IMR-90 (cell line): ENCODE results near the gene TP53TG5. TPM values are rescaled to one million over a fixed set of nuclear protein-coding genes. Genes with fewer than 3 reads are reported as not detected.

Experiments
- ATAC-seq: fragments of 200-7000 bp; cut with Tn5 transposase; 2 replicates; pipeline ENCODE4 v1.9.1; 2020; ENCODE audit warnings: low read depth, mild to moderate bottlenecking, moderate library complexity
- BruUV-seq: library from RNA; stranded (reverse); fragments of 400-500 nt; replicated peaks from 2 replicates; lab custom pipeline; 2021; lab: Mats Ljungman, UMichigan
- CTCF ChIA-PET: fragments of 300-600 bp; formaldehyde crosslinking; extraction: SDS; loops from one replicate; lab custom pipeline; 2021; ENCODE audit warnings: antibody characterized with exemption; lab: Yijun Ruan, JAX
- POLR2A ChIA-PET: fragments of 300-600 bp; sonication (Branson Sonifier 250); formaldehyde crosslinking; loops from one replicate; lab custom pipeline; 2022; ENCODE audit warnings: antibody characterized with exemption; ENCODE audit not compliant: unreplicated experiment; lab: Charles Lee
- DNase-seq: peaks from one replicate; pipeline ENCODE4 v3.0.0; 2013
- H2AFZ ChIP-seq: replicated peaks from 2 replicates; pipeline ENCODE3; 2013; ENCODE audit warnings: low read length, mild to moderate bottlenecking; ENCODE audit not compliant: poor library complexity
- H2AK5ac ChIP-seq: 2 replicates; pipeline ENCODE4 v1.6.1; 2013; ENCODE audit warnings: low read depth, low read length, inconsistent platforms
- H2AK9ac ChIP-seq: replicated peaks from 2 replicates; pipeline ENCODE3; 2013; ENCODE audit warnings: mild to moderate bottlenecking, low read depth, low read length, moderate library complexity; ENCODE audit not compliant: poor library complexity
- H2BK120ac ChIP-seq: 2 replicates; pipeline ENCODE4 v1.6.1; 2013; ENCODE audit warnings: low read depth, low read length, inconsistent platforms
- H2BK15ac ChIP-seq: 3 replicates; pipeline ENCODE4 v1.6.1; 2013; ENCODE audit warnings: low read depth, low read length, inconsistent platforms
- H2BK20ac ChIP-seq: 2 replicates; pipeline ENCODE4 v1.6.1; 2013; ENCODE audit warnings: low read depth, mild to moderate bottlenecking, inconsistent platforms, low read length, moderate library complexity
- H2BK5ac ChIP-seq: 2 replicates; pipeline ENCODE4 v1.6.1; 2013; ENCODE audit warnings: mild to moderate bottlenecking, low read depth, low read length, inconsistent platforms; ENCODE audit not compliant: poor library complexity, severe bottlenecking
- H3K14ac ChIP-seq: replicated peaks from 2 replicates; pipeline ENCODE4 v1.6.1; 2013; ENCODE audit warnings: low read depth, low read length, inconsistent platforms
- H3K18ac ChIP-seq: 2 replicates; pipeline ENCODE4 v1.6.1; 2013; ENCODE audit warnings: low read depth, low read length, control low read depth
- H3K23ac ChIP-seq: 2 replicates; pipeline ENCODE4 v1.6.1; 2013; ENCODE audit warnings: low read depth, low read length, inconsistent platforms
- H3K27ac ChIP-seq: 2 replicates; pipeline ENCODE4 v1.5.1; 2013; ENCODE audit warnings: mild to moderate bottlenecking, control low read depth, low read length; ENCODE audit not compliant: insufficient read depth
- H3K27me3 ChIP-seq: 2 replicates; pipeline ENCODE4 v1.6.1; 2013; ENCODE audit warnings: low read length; ENCODE audit not compliant: control insufficient read depth, insufficient read depth
- H3K36me3 ChIP-seq: 2 replicates; pipeline ENCODE4 v1.6.1; 2013; ENCODE audit warnings: low read length, mixed read lengths; ENCODE audit not compliant: control insufficient read depth, insufficient read depth
- H3K4ac ChIP-seq: 2 replicates; pipeline ENCODE4 v1.6.1; 2013; ENCODE audit warnings: low read depth, low read length, inconsistent platforms
- H3K4me1 ChIP-seq: 2 replicates; pipeline ENCODE4 v1.6.1; 2013; ENCODE audit warnings: low read length, mixed read lengths; ENCODE audit not compliant: control insufficient read depth, insufficient read depth
- H3K4me2 ChIP-seq: 2 replicates; pipeline ENCODE4 v1.6.1; 2013; ENCODE audit warnings: low read depth, mild to moderate bottlenecking, control low read depth, low read length, moderate library complexity
- H3K4me3 ChIP-seq: 2 replicates; pipeline ENCODE4 v1.5.1; 2013; ENCODE audit warnings: low read depth, mild to moderate bottlenecking, control low read depth, low read length, moderate library complexity; ENCODE audit not compliant: insufficient read depth
- H3K56ac ChIP-seq: 2 replicates; pipeline ENCODE4 v1.6.1; 2013; ENCODE audit warnings: low read length, inconsistent platforms; ENCODE audit not compliant: insufficient read depth; ENCODE audit errors: extremely low read depth
- H3K79me1 ChIP-seq, 2 experiments: 2 replicates each; pipeline ENCODE4 v1.6.1; 2013; ENCODE audit warnings: low read length in 2 of 2, inconsistent platforms in 1 of 2, low read depth in 1 of 2
- H3K9ac ChIP-seq: 2 replicates; pipeline ENCODE4 v1.6.1; 2013; ENCODE audit warnings: low read depth, low read length, control low read depth
- H3K9me1 ChIP-seq: 2 replicates; pipeline ENCODE4 v1.6.1; 2013; ENCODE audit warnings: low read length, inconsistent platforms; ENCODE audit not compliant: insufficient read depth
- H3K9me3 ChIP-seq: 2 replicates; pipeline ENCODE4 v1.6.1; 2013; ENCODE audit warnings: low read length; ENCODE audit not compliant: control insufficient read depth, insufficient read depth
- H4K20me1 ChIP-seq: 2 replicates; pipeline ENCODE4 v1.6.1; 2013; ENCODE audit warnings: low read length, inconsistent platforms; ENCODE audit not compliant: insufficient read depth
- H4K5ac ChIP-seq: 2 replicates; pipeline ENCODE4 v1.6.1; 2013; ENCODE audit warnings: mild to moderate bottlenecking, low read depth, low read length, control low read depth
- H4K8ac ChIP-seq, 2 experiments: 2 replicates each; pipeline ENCODE4 v1.6.1; 2013; ENCODE audit warnings: low read depth in 2 of 2, low read length in 2 of 2, control low read depth in 1 of 2, inconsistent platforms in 1 of 2
- H4K91ac ChIP-seq: 2 replicates; pipeline ENCODE4 v1.6.1; 2013; ENCODE audit warnings: low read depth, low read length, inconsistent platforms; ENCODE audit not compliant: insufficient read depth
- CTCF ChIP-seq: conservative IDR thresholded peaks from 2 replicates; pipeline ENCODE4 v1.5.1; 2012; ENCODE audit warnings: mild to moderate bottlenecking, low read depth, low read length, improper control_type of control experiment
- ELK1 ChIP-seq: fragments of 150-350 bp; IDR thresholded peaks from 2 replicates; pipeline ENCODE4 v1.6.1; 2016; ENCODE audit warnings: low read depth, mild to moderate bottlenecking, low read length, moderate library complexity, borderline replicate concordance
- RAD21 ChIP-seq: IDR thresholded peaks from 2 replicates; pipeline ENCODE4 v1.6.1; 2012; ENCODE audit warnings: low read length, improper control_type of control experiment
- WGBS, 2 experiments: methylation state at CpG; one replicate each; pipeline versions ENCODE4 v1.1.5 to v1.1.7; 2013; ENCODE audit warnings: missing lambda C conversion rate in 2 of 2; ENCODE audit not compliant: insufficient read length in 1 of 2; ENCODE audit errors: extremely low coverage in 2 of 2; 5-methylcytosine and 5-hydroxymethylcytosine counted together
- dilution Hi-C: fragments of 300-500 bp; cut with HindIII; formaldehyde crosslinking; loops from one replicate; pipeline ENCODE4 v1.14.3; 2018; ENCODE audit warnings: low sequenced_read_pairs; ENCODE audit not compliant: unreplicated experiment
- in situ Hi-C: fragments of 300-500 bp; cut with MboI; formaldehyde crosslinking; loops from 3 replicates; pipeline ENCODE4 v1.14.3; 2019; ENCODE audit warnings: low sequenced_read_pairs, inconsistent platforms, mixed read lengths
- intact Hi-C: fragments of 100-400 bp; cut with micrococcal nuclease; formaldehyde crosslinking; loops from 2 replicates; pipeline ENCODE4 v1.10.0; 2022
- microRNA-seq, 2 experiments: library from miRNA; stranded (forward) in 1 of 2; unstranded in 1 of 2; fragments of 10-50 nt in 1 of 2; fragments of <30 nt in 1 of 2; gene quantifications in 1 of 2; microRNA quantifications in 1 of 2; one replicate each; pipeline versions ENCODE3 to v1.1.0; 2013 to 2020; ENCODE audit not compliant: insufficient read depth in 1 of 2, insufficient read length in 1 of 2, unreplicated experiment in 1 of 2
- polyA plus RNA-seq, 3 experiments: library from polyadenylated mRNA; depleted of rRNA; stranded (reverse); fragments of >200 nt; gene quantifications; 2 replicates each; pipeline ENCODE4 v1.2.3, GENCODE V29; 2012; ENCODE audit warnings: low replicate concordance in 1 of 3
- small RNA-seq, 5 experiments: library from RNA; depleted of rRNA; stranded (forward); fragments of <200 nt; gene quantifications; one replicate each; pipeline ENCODE3, GENCODE V24; 2012
- total RNA-seq: library from RNA; depleted of rRNA; stranded (reverse); fragments of >200 nt; gene quantifications from 2 replicates; pipeline ENCODE4 v1.2.3, GENCODE V29; 2012; rRNA removed

TP53TG5 gene
- total and polyA plus RNA-seq, 2 of the 4 experiments (the other 2 are of a cell fraction) = not detected

GRCh38 chr20:45322952-45323383 lies 55.2 kb downstream of the TP53TG5 start:
- H3K14ac ChIP-seq = no peak overlapping the region
- H2AK9ac ChIP-seq = peak overlapping the region; percentile 23
- H3K36me3 ChIP-seq = peaks cover 29% of the 10 kb centered on the region
- H3K18ac ChIP-seq = no peak overlapping the region
- BruUV-seq = no TSS peak
- POLR2A ChIA-PET = no interaction called here
- in situ Hi-C loops (loop anchor here (5.0 kb wide), 1 partner anchor 114 kb away; no protein-coding TSS in a partner anchor), intact Hi-C loops (no loop called here), dilution Hi-C loops (no loop called here)
- H4K8ac ChIP-seq = no peak overlapping the region
- no peak overlapping the region for H2AFZ ChIP-seq
- no peak overlapping the region for H2BK20ac ChIP-seq
- H2BK120ac ChIP-seq = no peak overlapping the region
- TF ChIP-seq CTCF (peak; percentile 30; the same call in 1 of the 2 replicates), ELK1 (no peak), RAD21 (peak; percentile 30; the same call in 1 of the 2 replicates)
- H4K20me1 ChIP-seq = peaks cover 19% of the 10 kb centered on the region
- CTCF ChIA-PET = interaction anchor here (0.6 to 1.9 kb wide), 4 partner anchors 11 to 448 kb away, joined by 3 to 15 read pairs (median 4); partner anchors contain the start of gene SYS1
- no peak overlapping the region for H3K4ac ChIP-seq
- peaks cover 5% of the 10 kb centered on the region; the same call in 1 of the 2 replicates for H3K27me3 ChIP-seq
- no peak overlapping the region for H3K9ac ChIP-seq
- WGBS, 2 experiments = 82% methylated on average over 4 of the region's 7 CpGs; no CpG with 5 or more reads in 1 of the 2 experiments
- DNase-seq = peak; percentile 43
- H3K56ac ChIP-seq = no peak overlapping the region
- H3K4me1 ChIP-seq = no peaks in the 10 kb centered on the region
- H3K4me2 ChIP-seq = no peak overlapping the region
- H4K5ac ChIP-seq = no peak overlapping the region
- H2BK5ac ChIP-seq = no peak overlapping the region
- no peak overlapping the region for H2AK5ac ChIP-seq
- H3K23ac ChIP-seq = no peak overlapping the region
- peaks cover 18 to 19% of the 10 kb centered on the region in 2 experiments for H3K79me1 ChIP-seq
- H3K4me3 ChIP-seq = no peak overlapping the region
- no peak overlapping the region for H3K27ac ChIP-seq
- peak; percentile 8; the same call in 1 of the 2 replicates for ATAC-seq
- H2BK15ac ChIP-seq = no peak overlapping the region
- H3K9me3 ChIP-seq = no peaks in the 10 kb centered on the region
- no peak overlapping the region for H4K91ac ChIP-seq
- H3K9me1 ChIP-seq = 0 out of 2 replicates have a peak, but pooled peaks cover 2% of the 10 kb centered on the region

Small RNA genes within 50 kb of the gene (microRNA-seq; reads per million reads assigned to microRNA genes)
- 0.37 to 1.0 reads per million in 2 experiments for gene MIR6812

Small RNA genes within 50 kb of the gene (small RNA-seq; reads per million reads assigned to genes)
- gene MIR6812 = 0 reads per million in 5 experiments

Other genes starting within 250 kb of the TP53TG5 start
- not detected in 2 replicates for gene PI3, start 203.4 kb downstream of the TP53TG5 start, total RNA-seq
- gene PI3, start 203.4 kb downstream of the TP53TG5 start, polyA plus RNA-seq (2012; rRNA removed) = not detected in 2 replicates
- gene SEMG1, start 171.3 kb downstream of the TP53TG5 start, total RNA-seq = not detected in 2 replicates
- gene SEMG1, start 171.3 kb downstream of the TP53TG5 start, polyA plus RNA-seq (2012; rRNA removed) = not detected in 2 replicates
- gene SEMG2, start 157.0 kb downstream of the TP53TG5 start, total RNA-seq = not detected in 2 replicates
- gene SEMG2, start 157.0 kb downstream of the TP53TG5 start, polyA plus RNA-seq (2012; rRNA removed) = not detected in 2 replicates
- gene SLPI, start 123.8 kb downstream of the TP53TG5 start, total RNA-seq = not detected in 2 replicates
- not detected in 2 replicates for gene SLPI, start 123.8 kb downstream of the TP53TG5 start, polyA plus RNA-seq (2012; rRNA removed)
- not detected in 2 replicates for gene RBPJL, start 71.5 kb downstream of the TP53TG5 start, total RNA-seq
- gene RBPJL, start 71.5 kb downstream of the TP53TG5 start, polyA plus RNA-seq (2012; rRNA removed) = not detected in 2 replicates
- not detected in 2 replicates for gene MATN4, start 70.0 kb downstream of the TP53TG5 start, total RNA-seq
- gene MATN4, start 70.0 kb downstream of the TP53TG5 start, polyA plus RNA-seq (2012; rRNA removed) = 0.12 and 0.13 TPM in 2 replicates
- gene SDC4, start 29.9 kb downstream of the TP53TG5 start, total RNA-seq = 265 and 275 TPM in 2 replicates
- gene SDC4, start 29.9 kb downstream of the TP53TG5 start, polyA plus RNA-seq (2012; rRNA removed) = 181 and 203 TPM in 2 replicates
- 12.9 and 16.7 TPM in 2 replicates for gene SYS1, start 15.2 kb downstream of the TP53TG5 start, total RNA-seq
- gene SYS1, start 15.2 kb downstream of the TP53TG5 start, polyA plus RNA-seq (2012; rRNA removed) = 24.6 and 29.2 TPM in 2 replicates
- gene DBNDD2, start 30.0 kb upstream of the TP53TG5 start, total RNA-seq = 1.1 and 1.3 TPM in 2 replicates
- gene DBNDD2, start 30.0 kb upstream of the TP53TG5 start, polyA plus RNA-seq (2012; rRNA removed) = 7.8 and 9.3 TPM in 2 replicates
- gene PIGT, start 37.8 kb upstream of the TP53TG5 start, total RNA-seq = 27.2 and 31.2 TPM in 2 replicates
- gene PIGT, start 37.8 kb upstream of the TP53TG5 start, polyA plus RNA-seq (2012; rRNA removed) = 145 and 168 TPM in 2 replicates
- gene WFDC2, start 91.4 kb upstream of the TP53TG5 start, total RNA-seq = not detected in 2 replicates
- gene WFDC2, start 91.4 kb upstream of the TP53TG5 start, polyA plus RNA-seq (2012; rRNA removed) = not detected in 2 replicates
- not detected in 2 replicates for gene SPINT3, start 137.3 kb upstream of the TP53TG5 start, total RNA-seq
- gene SPINT3, start 137.3 kb upstream of the TP53TG5 start, polyA plus RNA-seq (2012; rRNA removed) = not detected in 2 replicates
- not detected in 2 replicates for gene WFDC6, start 161.2 kb upstream of the TP53TG5 start, total RNA-seq
- gene WFDC6, start 161.2 kb upstream of the TP53TG5 start, polyA plus RNA-seq (2012; rRNA removed) = not detected in 2 replicates
- gene EPPIN, start 169.1 kb upstream of the TP53TG5 start, total RNA-seq = not detected in 2 replicates
- not detected in 2 replicates for gene EPPIN, start 169.1 kb upstream of the TP53TG5 start, polyA plus RNA-seq (2012; rRNA removed)
- not detected in 2 replicates for gene WFDC8, start 201.0 kb upstream of the TP53TG5 start, total RNA-seq
- gene WFDC8, start 201.0 kb upstream of the TP53TG5 start, polyA plus RNA-seq (2012; rRNA removed) = not detected in 2 replicates